NCI-H774 (cell line): ENCODE data around the gene PGA3.
"Not testable (repeated sequence)": the region's sequence is repeated elsewhere in the genome, so short reads cannot be mapped to it uniquely, and the experiment has no call there.

Experiments
- DNase-seq: peaks from one replicate; lab custom pipeline; 2025; lab: John Stamatoyannopoulos, UW

The PGA3 gene

GRCh38 chr11:61171907-61172306 is 31.4 kb upstream of the PGA3 start:
- DNase-seq: no peak

GRCh38 chr11:61172356-61172755 is 31.0 kb upstream of the PGA3 start:
- DNase-seq: no peak

GRCh38 chr11:61172888-61173287 is 30.4 kb upstream of the PGA3 start:
- no peak for DNase-seq

- no peak for DNase-seq
These were observed 29.9 kb upstream of the PGA3 start for GRCh38 chr11:61173456-61173855.

GRCh38 chr11:61174273-61174672 is 29.0 kb upstream of the PGA3 start:
- no peak for DNase-seq

- no peak for DNase-seq
These were observed 28.4 kb upstream of the PGA3 start for GRCh38 chr11:61174949-61175348.

GRCh38 chr11:61176446-61176845 is 26.9 kb upstream of the PGA3 start:
- DNase-seq: no peak

- DNase-seq: not testable (repeated sequence)
These were observed 23.1 kb upstream of the PGA3 start for GRCh38 chr11:61180205-61180604.

- no peak for DNase-seq
These were observed 21.8 kb upstream of the PGA3 start for GRCh38 chr11:61181489-61181888.

- no peak for DNase-seq
These were observed 19.7 kb upstream of the PGA3 start for GRCh38 chr11:61183645-61184044.

GRCh38 chr11:61186504-61186903 is 16.8 kb upstream of the PGA3 start:
- DNase-seq: no peak

GRCh38 chr11:61187505-61188130 is 15.7 kb upstream of the PGA3 start:
- DNase-seq: peak; percentile 68

GRCh38 chr11:61189933-61190332 is 13.4 kb upstream of the PGA3 start:
- no peak for DNase-seq

- no peak for DNase-seq
These were observed 9.7 kb upstream of the PGA3 start for GRCh38 chr11:61193596-61193995.

- DNase-seq: no peak
These were observed 9.1 kb upstream of the PGA3 start for GRCh38 chr11:61194169-61194671.

- DNase-seq: no peak
These were observed 8.2 kb upstream of the PGA3 start for GRCh38 chr11:61194981-61195695.

- no peak for DNase-seq
These were observed 7.6 kb upstream of the PGA3 start for GRCh38 chr11:61195719-61196118.

GRCh38 chr11:61198361-61198760 is 5.0 kb upstream of the PGA3 start:
- no peak for DNase-seq

GRCh38 chr11:61198948-61199523 is 4.3 kb upstream of the PGA3 start:
- no peak for DNase-seq

GRCh38 chr11:61201476-61201875 is 1.8 kb upstream of the PGA3 start:
- no peak for DNase-seq

- not testable (repeated sequence) for DNase-seq
These were observed 558 bp downstream of the PGA3 start for GRCh38 chr11:61203873-61204272.

- DNase-seq: not testable (repeated sequence)
These were observed 1.3 kb downstream of the PGA3 start for GRCh38 chr11:61204502-61205059.
